ENCODE measurements around the gene EIF4G1.
"Not testable (repeated sequence)": the region's sequence is repeated elsewhere in the genome, so short reads cannot be mapped to it uniquely, and the experiment has no call there.

EIF4G1 gene, protein sequence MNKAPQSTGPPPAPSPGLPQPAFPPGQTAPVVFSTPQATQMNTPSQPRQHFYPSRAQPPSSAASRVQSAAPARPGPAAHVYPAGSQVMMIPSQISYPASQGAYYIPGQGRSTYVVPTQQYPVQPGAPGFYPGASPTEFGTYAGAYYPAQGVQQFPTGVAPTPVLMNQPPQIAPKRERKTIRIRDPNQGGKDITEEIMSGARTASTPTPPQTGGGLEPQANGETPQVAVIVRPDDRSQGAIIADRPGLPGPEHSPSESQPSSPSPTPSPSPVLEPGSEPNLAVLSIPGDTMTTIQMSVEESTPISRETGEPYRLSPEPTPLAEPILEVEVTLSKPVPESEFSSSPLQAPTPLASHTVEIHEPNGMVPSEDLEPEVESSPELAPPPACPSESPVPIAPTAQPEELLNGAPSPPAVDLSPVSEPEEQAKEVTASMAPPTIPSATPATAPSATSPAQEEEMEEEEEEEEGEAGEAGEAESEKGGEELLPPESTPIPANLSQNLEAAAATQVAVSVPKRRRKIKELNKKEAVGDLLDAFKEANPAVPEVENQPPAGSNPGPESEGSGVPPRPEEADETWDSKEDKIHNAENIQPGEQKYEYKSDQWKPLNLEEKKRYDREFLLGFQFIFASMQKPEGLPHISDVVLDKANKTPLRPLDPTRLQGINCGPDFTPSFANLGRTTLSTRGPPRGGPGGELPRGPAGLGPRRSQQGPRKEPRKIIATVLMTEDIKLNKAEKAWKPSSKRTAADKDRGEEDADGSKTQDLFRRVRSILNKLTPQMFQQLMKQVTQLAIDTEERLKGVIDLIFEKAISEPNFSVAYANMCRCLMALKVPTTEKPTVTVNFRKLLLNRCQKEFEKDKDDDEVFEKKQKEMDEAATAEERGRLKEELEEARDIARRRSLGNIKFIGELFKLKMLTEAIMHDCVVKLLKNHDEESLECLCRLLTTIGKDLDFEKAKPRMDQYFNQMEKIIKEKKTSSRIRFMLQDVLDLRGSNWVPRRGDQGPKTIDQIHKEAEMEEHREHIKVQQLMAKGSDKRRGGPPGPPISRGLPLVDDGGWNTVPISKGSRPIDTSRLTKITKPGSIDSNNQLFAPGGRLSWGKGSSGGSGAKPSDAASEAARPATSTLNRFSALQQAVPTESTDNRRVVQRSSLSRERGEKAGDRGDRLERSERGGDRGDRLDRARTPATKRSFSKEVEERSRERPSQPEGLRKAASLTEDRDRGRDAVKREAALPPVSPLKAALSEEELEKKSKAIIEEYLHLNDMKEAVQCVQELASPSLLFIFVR (N-terminal part only)

DNA sequence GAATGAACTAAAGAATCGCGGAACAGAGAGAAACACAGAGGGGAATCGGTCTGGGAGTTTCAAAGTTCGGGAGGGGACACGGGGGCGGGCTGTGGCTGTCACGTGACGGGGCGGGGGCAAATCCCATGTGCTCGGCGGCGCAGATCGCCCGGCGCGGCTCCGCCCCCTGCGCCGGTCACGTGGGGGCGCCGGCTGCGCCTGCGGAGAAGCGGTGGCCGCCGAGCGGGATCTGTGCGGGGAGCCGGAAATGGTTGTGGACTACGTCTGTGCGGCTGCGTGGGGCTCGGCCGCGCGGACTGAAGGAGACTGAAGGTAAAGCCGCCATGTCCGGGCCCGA is at the start of gene EIF4G1:
EIF4G1 (plus strand) TSS at position 244 of the 337 bp plus-strand sequence. CDS start 1,191 bp downstream, outside the sequence.
- DNase-seq, result peak; percentile 97

DNA sequence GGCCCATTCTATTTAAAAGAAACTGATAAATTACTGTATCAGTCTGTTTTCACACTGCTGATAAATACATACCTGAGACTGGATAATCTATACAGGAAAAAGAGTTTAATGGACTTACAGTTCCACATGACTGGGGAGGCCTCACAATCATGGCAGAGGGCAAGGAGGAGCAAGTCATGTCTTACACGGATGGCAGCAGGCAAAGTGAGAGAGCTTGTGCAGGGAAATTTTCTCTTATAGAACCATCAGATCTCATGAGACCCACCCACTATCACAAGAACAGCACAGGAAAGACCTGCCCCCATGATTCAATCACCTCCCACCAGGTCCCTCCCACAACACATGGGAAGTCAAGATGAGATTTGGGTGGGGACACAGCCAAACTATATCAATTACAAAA is 47.2 kb upstream of the EIF4G1 start:
- DNase-seq, result not testable (repeated sequence)

DNA sequence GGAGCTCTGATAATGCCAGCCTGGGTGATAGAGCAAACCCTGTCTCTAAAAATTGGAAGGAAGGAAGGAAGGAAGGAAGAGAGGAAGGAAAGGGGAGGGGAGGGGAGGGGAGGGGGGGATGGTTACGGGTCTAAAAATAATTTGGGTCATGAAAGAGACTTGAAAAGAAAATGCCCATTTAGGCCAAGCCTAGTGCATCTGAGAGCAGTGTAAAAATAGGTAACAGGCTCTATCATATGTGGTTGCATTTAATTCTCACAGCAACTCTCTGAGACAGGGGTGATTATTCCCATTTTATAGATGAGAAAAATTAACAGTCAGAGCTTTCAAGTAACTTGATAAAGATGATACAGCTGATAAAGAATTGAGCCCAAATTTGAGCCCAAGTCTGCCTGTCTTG is 42.1 kb upstream of the EIF4G1 start:
- DNase-seq, result no peak

DNA sequence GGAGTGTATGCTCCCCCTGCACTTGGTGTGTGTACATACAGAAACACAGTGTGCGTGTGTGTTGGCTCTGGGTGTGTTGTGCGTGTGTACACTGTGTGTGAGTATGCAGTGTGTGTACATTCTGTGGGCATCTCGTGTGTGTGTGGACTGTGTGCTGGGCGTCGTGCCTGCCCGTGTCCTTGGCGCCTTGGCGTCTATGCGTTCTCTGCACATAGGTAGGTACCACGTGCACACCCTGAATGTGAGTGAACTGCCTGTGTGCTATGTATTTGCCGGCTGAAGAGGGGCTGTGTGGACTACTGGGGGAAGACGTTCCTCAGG is 39.1 kb upstream of the EIF4G1 start:
- no peak for DNase-seq

DNA sequence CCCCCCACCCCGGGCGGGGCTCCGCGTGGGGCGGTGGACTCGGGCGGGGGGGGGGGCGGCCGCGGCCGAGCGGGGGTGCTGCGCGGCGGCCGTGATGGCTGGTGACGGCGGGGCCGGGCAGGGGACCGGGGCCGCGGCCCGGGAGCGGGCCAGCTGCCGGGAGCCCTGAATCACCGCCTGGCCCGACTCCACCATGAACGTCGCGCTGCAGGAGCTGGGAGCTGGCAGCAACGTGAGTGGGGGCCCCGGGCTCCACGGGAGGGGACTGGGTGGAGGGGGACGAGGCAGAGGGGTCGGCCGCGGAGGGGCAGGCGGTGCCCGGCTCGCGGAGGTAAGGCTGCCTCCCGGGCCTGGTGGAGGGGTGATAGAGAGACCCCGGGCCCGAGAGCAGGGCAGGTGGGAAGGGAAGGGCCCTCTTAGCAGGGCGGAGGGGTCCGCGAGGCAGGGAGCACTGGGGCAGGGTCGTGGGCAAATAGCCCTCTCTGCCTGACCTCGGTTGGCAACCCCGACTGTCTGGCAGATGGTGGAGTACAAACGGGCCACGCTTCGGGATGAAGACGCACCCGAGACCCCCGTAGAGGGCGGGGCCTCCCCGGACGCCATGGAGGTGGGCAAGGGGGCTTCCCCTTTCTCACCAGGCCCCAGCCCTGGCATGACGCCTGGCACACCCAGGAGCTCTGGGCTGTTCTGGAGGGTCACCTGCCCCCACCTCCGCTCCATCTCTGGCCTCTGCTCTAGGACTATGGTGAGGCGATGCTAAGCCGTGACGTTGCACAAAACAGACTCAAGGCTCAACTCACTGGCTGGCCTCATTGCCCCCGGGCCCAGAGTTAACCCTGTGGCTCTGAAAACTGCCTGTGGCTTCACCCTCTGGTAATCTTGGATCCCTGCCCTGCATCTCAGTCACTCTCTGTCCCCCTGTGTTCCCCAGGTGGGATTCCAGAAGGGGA is 38.2 kb upstream of the EIF4G1 start, which contains the start of gene ECE2:
ECE2 (plus strand) TSS at position 62 of the 950 bp plus-strand sequence; CDS start at position 194, 132 bp downstream.
- DNase-seq, result no peak

DNA sequence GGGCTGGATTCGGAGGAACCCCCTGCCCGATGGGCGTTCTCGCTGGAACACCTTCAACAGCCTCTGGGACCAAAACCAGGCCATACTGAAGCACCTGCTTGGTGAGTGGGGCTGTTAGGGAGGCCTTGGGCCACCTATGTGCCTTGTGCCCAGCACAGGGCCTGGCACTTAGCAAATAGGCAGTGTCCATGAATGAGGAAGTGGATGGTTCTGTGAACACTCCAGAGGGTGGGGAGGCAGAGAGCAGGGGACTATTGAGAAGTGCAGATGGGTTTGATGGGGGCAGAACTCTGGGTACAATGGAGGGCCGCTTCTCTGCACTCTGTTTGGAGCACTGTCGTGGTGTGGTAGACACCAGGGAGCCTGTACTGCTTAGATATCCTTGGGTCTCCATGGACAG is 37.0 kb upstream of the EIF4G1 start:
- no peak for DNase-seq

DNA sequence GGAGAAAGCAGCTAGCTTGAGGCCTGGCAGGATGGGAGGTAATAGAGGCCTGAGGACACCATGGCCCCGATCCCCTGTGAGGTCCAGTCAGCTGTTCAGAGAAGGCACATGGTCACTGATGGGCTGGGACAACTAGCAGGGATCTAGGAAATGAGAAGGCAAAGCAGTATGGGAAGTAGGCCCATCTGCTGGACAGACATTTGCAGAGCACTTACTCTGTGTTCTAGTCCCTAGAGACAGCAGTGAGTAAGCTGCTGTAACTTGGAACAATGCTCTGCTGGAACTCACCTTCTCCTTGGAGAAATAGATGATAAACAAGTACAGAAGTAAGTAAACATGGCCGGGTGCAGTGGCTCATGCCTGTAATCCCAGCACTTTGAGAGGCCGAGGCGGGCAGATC is 31.5 kb upstream of the EIF4G1 start:
- DNase-seq, result no peak

DNA sequence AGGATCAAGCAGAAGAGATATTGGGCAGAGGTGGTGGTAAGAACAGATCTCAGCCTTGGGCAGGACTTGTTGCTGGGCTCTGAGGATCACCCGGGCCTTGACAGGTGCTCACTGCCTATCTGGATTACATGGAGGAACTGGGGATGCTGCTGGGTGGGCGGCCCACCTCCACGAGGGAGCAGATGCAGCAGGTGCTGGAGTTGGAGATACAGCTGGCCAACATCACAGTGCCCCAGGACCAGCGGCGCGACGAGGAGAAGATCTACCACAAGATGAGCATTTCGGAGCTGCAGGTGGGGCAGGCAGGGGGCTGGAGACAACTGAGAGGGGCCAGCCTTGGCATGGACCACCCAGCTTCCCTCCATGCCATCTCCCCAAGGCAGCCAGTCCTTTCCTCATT is 30.7 kb upstream of the EIF4G1 start:
- DNase-seq, result no peak

DNA sequence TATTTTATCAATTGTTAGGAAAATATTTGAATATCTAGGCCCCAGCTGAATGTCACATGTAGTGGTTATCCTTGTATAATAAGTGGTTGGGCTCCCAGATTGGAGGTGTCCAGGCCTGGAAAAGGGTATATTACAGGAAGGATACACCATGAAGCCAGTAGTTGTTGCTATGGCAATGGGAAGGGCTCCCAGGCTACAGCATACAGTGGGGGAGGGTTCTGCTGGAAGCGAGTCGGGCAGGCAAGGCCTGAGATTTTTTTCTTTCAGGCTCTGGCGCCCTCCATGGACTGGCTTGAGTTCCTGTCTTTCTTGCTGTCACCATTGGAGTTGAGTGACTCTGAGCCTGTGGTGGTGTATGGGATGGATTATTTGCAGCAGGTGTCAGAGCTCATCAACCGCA is 29.7 kb upstream of the EIF4G1 start:
- DNase-seq, result peak; percentile 79

DNA sequence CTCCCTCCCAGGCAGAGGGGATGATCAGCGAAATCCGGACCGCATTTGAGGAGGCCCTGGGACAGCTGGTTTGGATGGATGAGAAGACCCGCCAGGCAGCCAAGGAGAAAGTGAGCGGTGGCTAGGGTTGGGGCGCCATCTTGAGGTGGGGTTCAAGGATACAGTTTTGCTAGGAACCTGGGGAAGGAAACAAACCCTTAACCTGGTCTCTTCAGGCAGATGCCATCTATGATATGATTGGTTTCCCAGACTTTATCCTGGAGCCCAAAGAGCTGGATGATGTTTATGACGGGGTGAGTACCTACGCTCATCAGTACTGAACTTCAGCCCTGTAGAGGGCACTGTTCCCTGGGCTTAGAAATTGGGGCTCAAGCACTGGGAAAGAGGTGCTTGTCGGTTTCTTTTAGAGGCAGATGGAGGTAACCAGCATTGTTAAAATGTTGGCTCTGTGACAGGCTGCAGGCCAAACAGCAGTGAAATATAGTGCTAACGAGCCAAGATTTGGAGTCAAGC is 24.9 kb upstream of the EIF4G1 start:
- no peak for DNase-seq

DNA sequence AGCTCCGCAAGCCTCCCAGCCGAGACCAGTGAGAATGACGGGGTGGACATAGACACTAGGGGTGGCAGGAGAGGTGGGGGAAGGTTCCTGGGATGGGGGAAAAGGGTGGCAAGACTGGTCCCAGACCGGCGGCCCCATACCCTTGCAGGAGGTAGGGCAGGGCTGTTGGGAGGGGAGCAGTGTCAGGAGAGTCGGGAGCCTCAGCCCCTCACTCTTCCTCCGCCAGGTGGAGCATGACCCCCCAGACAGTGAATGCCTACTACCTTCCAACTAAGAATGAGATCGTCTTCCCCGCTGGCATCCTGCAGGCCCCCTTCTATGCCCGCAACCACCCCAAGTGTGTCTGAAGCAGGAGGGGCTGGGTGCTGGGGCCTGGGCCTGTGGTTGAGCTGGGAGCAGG is 24.1 kb upstream of the EIF4G1 start:
- no peak for DNase-seq

DNA sequence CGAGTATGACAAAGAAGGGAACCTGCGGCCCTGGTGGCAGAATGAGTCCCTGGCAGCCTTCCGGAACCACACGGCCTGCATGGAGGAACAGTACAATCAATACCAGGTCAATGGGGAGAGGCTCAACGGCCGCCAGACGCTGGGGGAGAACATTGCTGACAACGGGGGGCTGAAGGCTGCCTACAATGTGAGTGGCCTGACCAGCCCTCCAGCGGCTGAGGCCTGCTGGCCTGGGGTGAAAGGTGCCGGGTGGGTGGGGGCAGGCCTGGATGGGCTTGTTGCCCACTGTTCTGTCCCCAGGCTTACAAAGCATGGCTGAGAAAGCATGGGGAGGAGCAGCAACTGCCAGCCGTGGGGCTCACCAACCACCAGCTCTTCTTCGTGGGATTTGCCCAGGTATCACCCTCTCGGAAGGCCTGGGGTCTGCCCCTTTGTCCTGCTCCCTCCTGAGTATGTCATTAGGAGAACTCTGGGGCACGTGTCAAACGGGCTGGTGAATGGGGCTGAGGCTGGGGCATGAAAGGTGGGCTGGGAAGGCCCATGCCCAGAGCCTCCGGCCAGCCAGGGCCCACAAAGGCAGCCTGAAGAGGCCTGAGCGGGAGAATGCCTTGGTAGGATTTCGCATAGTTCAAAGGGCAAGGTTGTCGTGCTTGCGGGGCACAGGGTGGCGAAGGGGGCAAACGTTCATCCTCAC is 23.2 kb upstream of the EIF4G1 start:
- DNase-seq, result no peak

DNA sequence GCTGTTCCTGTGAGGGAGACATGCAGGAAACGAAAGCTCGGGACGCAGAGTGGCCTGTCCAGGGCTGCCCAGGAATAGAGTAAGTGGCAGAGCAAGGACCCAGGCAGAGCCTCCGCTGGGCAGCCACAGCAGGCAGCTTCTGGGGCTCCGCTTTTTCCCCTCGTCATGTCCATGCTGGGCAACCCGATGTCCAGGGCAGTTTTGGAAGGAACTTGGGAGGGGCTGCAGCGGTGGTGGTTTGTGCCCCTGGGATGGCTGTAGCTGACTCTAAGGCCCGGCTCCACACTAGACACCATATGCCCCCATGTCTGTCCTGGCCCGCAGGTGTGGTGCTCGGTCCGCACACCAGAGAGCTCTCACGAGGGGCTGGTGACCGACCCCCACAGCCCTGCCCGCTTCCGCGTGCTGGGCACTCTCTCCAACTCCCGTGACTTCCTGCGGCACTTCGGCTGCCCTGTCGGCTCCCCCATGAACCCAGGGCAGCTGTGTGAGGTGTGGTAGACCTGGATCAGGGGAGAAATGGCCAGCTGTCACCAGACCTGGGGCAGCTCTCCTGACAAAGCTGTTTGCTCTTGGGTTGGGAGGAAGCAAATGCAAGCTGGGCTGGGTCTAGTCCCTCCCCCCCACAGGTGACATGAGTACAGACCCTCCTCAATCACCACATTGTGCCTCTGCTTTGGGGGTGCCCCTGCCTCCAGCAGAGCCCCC is 22.5 kb upstream of the EIF4G1 start:
- DNase-seq, result no peak

DNA sequence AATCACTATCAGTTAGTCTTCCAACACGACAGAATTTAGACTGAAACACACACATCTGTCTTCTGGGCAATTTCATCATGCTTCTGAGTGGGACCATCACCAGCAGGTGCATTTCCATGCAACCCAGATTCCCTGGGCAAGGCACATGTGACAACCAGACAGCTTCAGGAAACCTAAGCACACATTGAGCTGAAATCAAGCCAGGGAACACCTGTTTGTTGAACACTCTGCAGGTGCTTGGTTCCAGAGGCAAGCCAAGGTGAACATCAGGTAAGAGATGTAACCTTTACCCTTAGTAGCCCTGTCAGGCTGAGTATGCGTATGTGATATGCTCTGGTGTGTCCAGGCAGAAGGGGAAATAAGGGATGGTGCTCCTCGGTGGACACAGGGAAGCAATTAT is 18.6 kb upstream of the EIF4G1 start:
- DNase-seq, result no peak

DNA sequence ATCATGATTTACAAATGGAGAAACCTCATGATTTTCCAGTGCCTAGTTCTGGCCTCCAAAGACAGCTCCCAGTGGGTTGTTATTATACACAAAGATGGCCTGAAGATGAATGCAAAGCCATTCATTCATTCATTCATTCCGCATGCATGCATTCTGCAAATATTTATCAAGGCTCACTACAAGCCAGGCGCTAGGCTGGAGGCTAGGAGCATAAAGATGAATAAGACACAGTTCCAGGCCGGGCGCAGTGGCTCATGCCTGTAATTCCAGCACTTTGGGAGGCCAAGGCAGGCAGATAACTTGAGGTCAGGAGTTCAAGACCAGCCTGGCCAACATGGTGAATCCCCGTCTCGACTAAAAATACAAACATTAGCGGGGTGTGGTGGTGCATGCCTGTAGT is 17.8 kb upstream of the EIF4G1 start:
- DNase-seq, result no peak

DNA sequence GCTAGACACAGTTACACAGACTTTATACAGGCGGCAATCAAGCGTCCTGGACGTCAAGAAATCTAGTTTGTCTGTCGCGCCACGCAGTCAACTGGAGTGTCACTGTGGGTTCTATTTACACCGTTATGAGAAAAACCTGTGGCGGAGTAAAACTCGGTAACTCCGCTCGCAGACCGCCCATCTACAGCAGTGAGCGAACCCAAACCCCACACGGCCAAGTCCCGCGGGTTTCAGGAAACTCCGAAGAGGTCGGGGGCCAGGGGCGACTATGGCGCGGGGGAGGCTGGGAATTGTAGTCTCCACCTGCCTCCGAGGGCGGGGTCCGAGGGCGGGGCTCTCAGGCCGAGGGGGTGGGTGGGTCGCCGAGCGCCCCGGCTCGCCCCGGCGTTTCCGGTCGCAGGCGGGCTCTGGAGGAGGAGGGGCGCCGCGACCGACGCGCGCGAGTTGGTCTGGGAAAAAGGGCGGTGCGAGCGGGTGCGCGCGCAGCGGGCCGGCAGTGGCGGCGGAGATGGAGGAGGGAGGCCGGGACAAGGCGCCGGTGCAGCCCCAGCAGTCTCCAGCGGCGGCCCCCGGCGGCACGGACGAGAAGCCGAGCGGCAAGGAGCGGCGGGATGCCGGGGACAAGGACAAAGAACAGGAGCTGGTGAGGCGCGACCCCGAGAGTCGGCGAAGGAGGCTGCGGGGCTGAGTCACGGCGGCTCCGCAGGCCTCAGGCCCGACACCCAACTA is 15.5 kb upstream of the EIF4G1 start, which contains the start of gene PSMD2:
PSMD2 (plus strand) TSS at position 483 of the 729 bp plus-strand sequence; CDS start at position 509, 26 bp downstream.
- peak; percentile 99 for DNase-seq

DNA sequence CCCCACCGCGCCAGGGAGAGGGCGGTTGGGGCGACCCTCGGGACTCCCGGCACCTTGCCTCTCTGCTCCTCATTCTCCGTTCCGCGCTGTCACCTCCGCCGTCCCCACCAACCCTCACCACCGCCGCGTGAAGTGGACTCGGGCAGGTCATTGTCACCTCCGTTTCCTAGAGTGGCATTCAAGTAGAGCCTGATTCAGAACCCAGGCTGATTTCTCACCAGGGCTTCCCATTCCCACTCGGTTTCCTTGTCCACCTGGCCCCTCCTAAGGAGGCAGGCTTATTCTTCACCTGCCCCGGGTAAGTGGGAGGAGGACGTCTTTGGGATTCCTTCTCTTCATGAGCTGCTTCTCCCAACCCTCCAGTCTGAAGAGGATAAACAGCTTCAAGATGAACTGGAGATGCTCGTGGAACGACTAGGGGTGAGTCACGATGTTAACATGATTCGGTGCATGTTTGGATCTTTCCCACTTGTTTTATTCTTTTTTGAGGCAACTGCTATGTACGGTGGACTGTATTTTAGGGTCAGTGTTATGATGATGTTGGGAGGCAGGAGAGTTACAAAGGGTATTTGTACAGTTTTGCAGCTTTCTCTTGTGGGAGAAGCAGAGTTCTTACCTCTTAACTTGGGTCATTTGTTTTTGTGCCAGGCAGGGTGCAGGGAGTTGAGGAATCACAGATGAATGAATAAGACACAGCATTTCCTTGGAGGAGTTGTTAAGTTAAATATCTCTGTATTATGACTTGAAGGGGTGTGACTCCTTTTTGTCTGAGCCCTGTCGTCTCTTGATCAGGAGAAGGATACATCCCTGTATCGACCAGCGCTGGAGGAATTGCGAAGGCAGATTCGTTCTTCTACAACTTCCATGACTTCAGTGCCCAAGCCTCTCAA is 14.7 kb upstream of the EIF4G1 start:
- DNase-seq, result no peak

DNA sequence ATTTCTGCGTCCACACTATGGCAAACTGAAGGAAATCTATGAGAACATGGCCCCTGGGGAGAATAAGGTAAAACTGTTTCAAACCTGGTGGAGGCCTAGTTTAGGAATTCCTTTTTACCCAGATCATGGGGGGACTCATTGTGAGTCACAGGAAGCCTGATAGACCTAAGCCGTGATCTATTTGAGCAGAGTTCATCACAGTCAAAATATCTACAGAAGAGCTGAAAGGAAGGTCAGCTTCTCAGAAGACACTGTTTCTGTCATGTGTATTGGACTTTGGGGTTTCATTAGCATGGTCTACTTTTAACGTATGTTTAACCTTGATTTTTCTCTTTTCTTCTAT is 14.1 kb upstream of the EIF4G1 start:
- no peak for DNase-seq

DNA sequence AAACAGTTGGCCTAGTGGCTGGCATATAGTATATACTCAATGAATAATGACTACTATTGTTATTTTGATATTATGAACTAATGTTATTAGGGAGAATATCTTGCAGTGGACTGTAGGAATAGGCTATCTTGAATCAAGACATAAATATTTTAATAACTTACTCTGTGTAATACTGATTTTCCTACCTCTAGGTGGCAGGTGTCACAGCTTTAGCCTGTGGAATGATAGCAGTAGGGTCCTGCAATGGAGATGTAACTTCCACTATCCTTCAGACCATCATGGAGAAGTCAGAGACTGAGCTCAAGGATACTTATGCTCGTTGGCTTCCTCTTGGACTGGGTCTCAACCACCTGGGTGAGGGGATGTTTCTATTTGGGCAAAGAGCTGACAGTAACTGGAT is 8.8 kb upstream of the EIF4G1 start:
- DNase-seq, result no peak

All from left hindlimb (tissue), 1 donor.